ENCODE results near the gene CD8B2.
"Not testable (repeated sequence)": the region's sequence is repeated elsewhere in the genome, so short reads cannot be mapped to it uniquely, and the experiment has no call there.

Gene CD8B2

GRCh38 chr2:106553321-106553720 lies 66.2 kb downstream of the CD8B2 start:
- no peak for DNase-seq

GRCh38 chr2:106554411-106554810 lies 67.2 kb downstream of the CD8B2 start:
- no peak for DNase-seq

GRCh38 chr2:106555053-106555452 lies 67.9 kb downstream of the CD8B2 start:
- DNase-seq, result no peak

GRCh38 chr2:106559786-106560185 lies 72.6 kb downstream of the CD8B2 start:
- not testable (repeated sequence) for DNase-seq

GRCh38 chr2:106560773-106561172 lies 73.6 kb downstream of the CD8B2 start:
- no peak for DNase-seq

GRCh38 chr2:106561356-106561755 lies 74.2 kb downstream of the CD8B2 start:
- peak; percentile 71 for DNase-seq

GRCh38 chr2:106561803-106562202 lies 74.6 kb downstream of the CD8B2 start:
- DNase-seq, result peak; percentile 69

- peak; percentile 54 for DNase-seq
Measured at GRCh38 chr2:106562268-106563186, 75.4 kb downstream of the CD8B2 start.

- no peak for DNase-seq
Measured at GRCh38 chr2:106563195-106563594, 76.0 kb downstream of the CD8B2 start.

- no peak for DNase-seq
Measured at GRCh38 chr2:106565599-106565998, 78.4 kb downstream of the CD8B2 start.

GRCh38 chr2:106566050-106566449 lies 78.9 kb downstream of the CD8B2 start:
- no peak for DNase-seq

GRCh38 chr2:106566484-106566883 lies 79.3 kb downstream of the CD8B2 start:
- not testable (repeated sequence) for DNase-seq

- no peak for DNase-seq
Measured at GRCh38 chr2:106570316-106570715, 83.2 kb downstream of the CD8B2 start.

Data from NCI-H446 treated with DMSO at 0.1 percent for 48 hours (cell line).